ENCODE results near the gene TIMMDC1.

Gene TIMMDC1

GRCh38 chr3:119536757-119537156, 38.4 kb downstream of the TIMMDC1 start:
- no peak for DNase-seq (ENCODE audit: low read depth)
- in situ Hi-C loops (cut with HindIII; ENCODE audit: low sequenced_read_pairs) = no loop called here
- no peak overlapping the region for H3K4me3 ChIP-seq (ENCODE audit: low read depth, low read length)
- TF ChIP-seq, protein P1, sequence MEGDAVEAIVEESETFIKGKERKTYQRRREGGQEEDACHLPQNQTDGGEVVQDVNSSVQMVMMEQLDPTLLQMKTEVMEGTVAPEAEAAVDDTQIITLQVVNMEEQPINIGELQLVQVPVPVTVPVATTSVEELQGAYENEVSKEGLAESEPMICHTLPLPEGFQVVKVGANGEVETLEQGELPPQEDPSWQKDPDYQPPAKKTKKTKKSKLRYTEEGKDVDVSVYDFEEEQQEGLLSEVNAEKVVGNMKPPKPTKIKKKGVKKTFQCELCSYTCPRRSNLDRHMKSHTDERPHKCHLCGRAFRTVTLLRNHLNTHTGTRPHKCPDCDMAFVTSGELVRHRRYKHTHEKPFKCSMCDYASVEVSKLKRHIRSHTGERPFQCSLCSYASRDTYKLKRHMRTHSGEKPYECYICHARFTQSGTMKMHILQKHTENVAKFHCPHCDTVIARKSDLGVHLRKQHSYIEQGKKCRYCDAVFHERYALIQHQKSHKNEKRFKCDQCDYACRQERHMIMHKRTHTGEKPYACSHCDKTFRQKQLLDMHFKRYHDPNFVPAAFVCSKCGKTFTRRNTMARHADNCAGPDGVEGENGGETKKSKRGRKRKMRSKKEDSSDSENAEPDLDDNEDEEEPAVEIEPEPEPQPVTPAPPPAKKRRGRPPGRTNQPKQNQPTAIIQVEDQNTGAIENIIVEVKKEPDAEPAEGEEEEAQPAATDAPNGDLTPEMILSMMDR (IDR thresholded peaks at IDR 0.05; ENCODE audit: low read depth, low read length, missing control alignments) = no peak

DNA sequence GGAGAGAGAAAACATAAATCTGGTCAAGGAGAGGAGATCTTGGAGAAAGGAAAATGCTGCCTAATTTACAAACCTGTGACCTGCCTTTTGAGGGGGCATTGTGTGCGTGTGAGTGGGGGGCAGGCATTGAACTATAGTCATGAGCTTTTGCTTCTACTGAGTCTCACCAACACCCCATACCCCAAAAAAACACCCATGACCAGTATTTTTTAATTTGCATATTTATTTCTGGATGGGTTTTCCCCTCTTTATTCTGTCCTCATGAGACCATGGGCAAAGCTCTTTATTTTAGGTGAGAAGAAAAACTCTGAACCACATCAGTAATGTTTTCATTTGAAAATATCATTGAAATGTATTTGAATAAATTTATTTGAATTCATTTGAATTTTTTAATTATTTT, 40.4 kb downstream of the TIMMDC1 start:
- in situ Hi-C loops (cut with HindIII; ENCODE audit: low sequenced_read_pairs) = no loop called here

GRCh38 chr3:119541547-119541946, 43.2 kb downstream of the TIMMDC1 start:
- no peak for DNase-seq (ENCODE audit: low read depth)
- TF ChIP-seq, protein P1 (IDR thresholded peaks at IDR 0.05; ENCODE audit: low read depth, low read length, missing control alignments) = no peak
- in situ Hi-C loops (cut with HindIII; ENCODE audit: low sequenced_read_pairs) = no loop called here
- no peak overlapping the region for H3K4me3 ChIP-seq (ENCODE audit: low read depth, low read length)

More for the DNA sequence above, 40.4 kb downstream of the TIMMDC1 start:
- no peak for DNase-seq (ENCODE audit: low read depth)
- no peak overlapping the region for H3K4me3 ChIP-seq (ENCODE audit: low read depth, low read length)
- TF ChIP-seq, protein P1 (IDR thresholded peaks at IDR 0.05; ENCODE audit: low read depth, low read length, missing control alignments) = no peak

DNA sequence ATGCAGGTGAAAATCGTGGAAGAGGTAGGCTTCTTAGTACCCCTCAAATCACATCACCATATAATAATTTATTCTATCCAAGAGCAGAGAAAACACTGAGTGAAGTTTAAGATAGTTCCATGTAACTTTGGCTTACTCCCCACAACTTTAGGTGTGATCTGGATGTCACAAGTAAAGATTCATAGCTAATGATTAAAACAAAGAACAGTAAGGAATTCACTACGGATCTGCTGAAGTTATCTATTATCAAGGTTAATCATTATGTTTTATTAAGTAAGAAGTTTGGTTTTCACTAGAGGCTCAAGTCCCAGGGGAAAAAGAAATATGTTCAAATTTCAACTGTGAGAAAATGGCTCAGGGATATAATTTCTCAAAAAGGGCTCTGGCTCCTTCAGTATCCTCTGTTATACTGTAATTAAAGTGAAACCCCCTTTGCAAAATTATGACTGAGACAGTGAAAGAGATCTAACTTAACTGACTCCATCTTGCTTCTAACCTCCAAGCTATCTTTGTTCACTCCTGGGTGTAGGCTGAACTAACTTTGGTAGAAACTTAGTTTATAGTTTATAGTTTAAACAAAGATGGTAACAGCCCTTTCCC, 43.9 kb downstream of the TIMMDC1 start:
- no peak for DNase-seq (ENCODE audit: low read depth)
- in situ Hi-C loops (cut with HindIII; ENCODE audit: low sequenced_read_pairs) = no loop called here
- no peak overlapping the region for H3K4me3 ChIP-seq (ENCODE audit: low read depth, low read length)
- TF ChIP-seq, protein P1 (IDR thresholded peaks at IDR 0.05; ENCODE audit: low read depth, low read length, missing control alignments) = no peak

DNA sequence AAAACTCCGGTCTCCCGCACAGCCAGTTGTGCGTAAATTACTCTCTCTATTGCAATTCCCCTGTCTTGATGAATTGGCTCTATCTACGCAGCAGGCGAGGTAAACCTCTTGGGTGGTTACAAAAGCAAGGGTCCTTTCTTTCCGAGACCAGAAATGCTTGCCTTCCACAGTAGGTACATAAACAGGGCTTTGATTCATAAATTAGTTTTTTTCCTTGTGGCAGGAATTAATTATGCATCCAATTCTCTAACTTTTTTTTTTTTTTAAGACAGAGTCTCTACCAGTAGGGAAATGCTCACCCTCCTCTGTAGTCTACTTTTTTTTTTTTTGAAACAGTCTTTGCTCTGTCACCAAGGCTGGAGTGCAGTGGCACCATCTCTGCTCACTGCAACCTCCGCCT, 44.8 kb downstream of the TIMMDC1 start:
- TF ChIP-seq, protein P1 (IDR thresholded peaks at IDR 0.05; ENCODE audit: low read depth, low read length, missing control alignments) = no peak
- in situ Hi-C loops (cut with HindIII; ENCODE audit: low sequenced_read_pairs) = no loop called here
- H3K4me3 ChIP-seq (ENCODE audit: low read depth, low read length) = no peak overlapping the region
- no peak for DNase-seq (ENCODE audit: low read depth)

GRCh38 chr3:119547227-119547626, 48.9 kb downstream of the TIMMDC1 start:
- TF ChIP-seq, protein P1 (IDR thresholded peaks at IDR 0.05; ENCODE audit: low read depth, low read length, missing control alignments) = no peak
- in situ Hi-C loops (cut with HindIII; ENCODE audit: low sequenced_read_pairs) = no loop called here
- DNase-seq (ENCODE audit: low read depth) = no peak
- H3K4me3 ChIP-seq (ENCODE audit: low read depth, low read length) = no peak overlapping the region
